ENCODE measurements around the gene TSHR.

The TSHR gene

DNA sequence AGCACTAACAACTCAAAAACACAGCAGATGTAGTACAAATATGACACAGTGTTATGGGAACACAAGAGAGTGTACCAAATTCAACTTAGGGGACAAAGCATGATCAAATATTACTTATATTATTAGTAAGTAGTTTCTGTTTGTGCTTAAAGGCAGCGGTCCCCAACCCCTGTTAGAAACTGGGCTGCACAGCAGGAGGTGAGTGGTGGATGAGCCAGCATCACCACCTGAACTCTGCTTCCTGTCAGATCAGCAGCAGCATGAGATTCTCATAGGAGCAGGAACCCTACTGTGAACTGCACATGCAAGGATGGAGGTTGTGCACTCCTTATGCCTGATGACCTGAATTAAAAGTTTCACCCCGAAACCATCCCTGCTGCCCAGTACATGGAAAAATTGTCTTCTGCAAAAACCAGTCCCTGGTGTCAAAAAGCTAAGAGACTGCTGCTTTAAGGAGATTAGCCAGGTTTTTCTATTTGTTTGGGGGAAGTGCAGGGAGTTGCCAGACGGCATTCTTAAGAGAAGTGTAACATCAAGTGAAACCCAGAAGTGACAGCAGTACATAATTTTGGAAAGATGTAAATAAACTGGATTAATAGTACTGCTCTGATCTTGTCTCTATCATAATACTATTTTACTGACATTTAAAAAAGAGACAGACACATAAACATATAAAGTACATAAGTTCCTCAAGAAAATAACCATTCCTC lies 238.7 kb downstream of the TSHR start:
- no peak for DNase-seq
